Measurements from ENCODE around the gene TARDBP. TPM values are rescaled to one million over a fixed set of nuclear protein-coding genes. Genes with fewer than 3 reads are reported as not detected.

TARDBP gene
- total and polyA plus RNA-seq, 2 experiments from 2014 or later = 204 to 313 TPM

DNA sequence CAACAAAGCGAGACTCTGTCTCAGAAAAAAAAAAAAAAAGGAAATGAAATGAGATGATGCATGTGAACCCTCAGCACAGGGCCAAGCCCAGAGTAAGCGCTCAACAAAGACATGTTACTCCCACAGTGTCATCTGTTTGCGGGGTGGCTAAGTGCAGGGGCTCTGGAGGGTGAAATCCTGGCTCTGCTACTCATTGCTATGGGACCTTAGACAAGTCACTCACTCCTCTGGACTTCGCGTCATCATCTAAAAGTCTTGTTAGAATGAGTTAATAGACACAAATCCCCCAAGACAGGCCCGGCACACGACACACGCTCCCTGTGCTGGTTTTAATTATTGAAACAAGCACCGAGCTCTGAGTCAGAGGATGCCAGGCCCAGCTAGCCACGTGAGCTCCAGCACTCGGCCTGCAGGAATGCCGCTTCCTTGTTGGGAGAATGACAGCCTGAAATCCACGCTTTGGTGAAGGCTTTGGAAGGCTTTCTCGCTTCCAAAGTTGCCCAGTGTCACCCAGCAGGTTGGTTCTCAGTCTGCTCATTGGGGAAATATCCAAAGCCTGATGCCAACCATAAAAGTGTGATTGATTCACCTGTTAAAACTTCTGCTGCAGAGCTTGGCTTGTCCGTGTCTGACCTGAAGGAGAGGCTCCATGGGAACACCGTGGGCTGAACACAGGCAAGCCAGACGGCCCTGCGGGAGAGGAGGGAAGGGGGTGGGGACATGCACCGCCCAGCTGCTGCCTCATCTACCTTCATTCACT lies 36.7 kb upstream of the TARDBP start:
- Mint-ChIP-seq H3K4me3 (no peak overlapping the region), H3K27ac (no peak overlapping the region), H3K36me3 (ENCODE audit: low read depth) (peaks cover 3% of the 10 kb centered on the region; the same call in 1 of the 3 replicates), H3K27me3 (ENCODE audit: insufficient read depth, low read depth, poor library complexity) (peaks cover 8% of the 10 kb centered on the region), H3K4me1 (peaks cover 20% of the 10 kb centered on the region), H3K9me3 (peaks cover 4% of the 10 kb centered on the region; the same call in 1 of the 3 replicates)
- no peak overlapping the region for H3K4me2 ChIP-seq
- no peaks in the 10 kb centered on the region for H4K20me1 ChIP-seq (replicated peaks; ENCODE audit: insufficient read depth)
- DNase-seq (ENCODE audit: low spot score) = no peak
- H3K79me2 ChIP-seq (replicated peaks; ENCODE audit: insufficient read depth) = no peaks in the 10 kb centered on the region
- peaks cover 11% of the 10 kb centered on the region for H3F3A ChIP-seq (replicated peaks; ENCODE audit: low read depth)
- no peak overlapping the region for H3K27ac ChIP-seq (ENCODE audit: low read depth)
- H3K4me1 ChIP-seq (ENCODE audit: insufficient read depth) = peaks cover 13% of the 10 kb centered on the region
- H3K4me3 ChIP-seq = no peak overlapping the region
- no peaks in the 10 kb centered on the region for H3K36me3 ChIP-seq (ENCODE audit: insufficient read depth)
- no peak for ATAC-seq
- peak overlapping the region; percentile 72; the same call in 1 of the 2 replicates for H2AFZ ChIP-seq
- H3K9me2 ChIP-seq (ENCODE audit: insufficient read depth) = no peaks in the 10 kb centered on the region
- TF ChIP-seq, protein P1, sequence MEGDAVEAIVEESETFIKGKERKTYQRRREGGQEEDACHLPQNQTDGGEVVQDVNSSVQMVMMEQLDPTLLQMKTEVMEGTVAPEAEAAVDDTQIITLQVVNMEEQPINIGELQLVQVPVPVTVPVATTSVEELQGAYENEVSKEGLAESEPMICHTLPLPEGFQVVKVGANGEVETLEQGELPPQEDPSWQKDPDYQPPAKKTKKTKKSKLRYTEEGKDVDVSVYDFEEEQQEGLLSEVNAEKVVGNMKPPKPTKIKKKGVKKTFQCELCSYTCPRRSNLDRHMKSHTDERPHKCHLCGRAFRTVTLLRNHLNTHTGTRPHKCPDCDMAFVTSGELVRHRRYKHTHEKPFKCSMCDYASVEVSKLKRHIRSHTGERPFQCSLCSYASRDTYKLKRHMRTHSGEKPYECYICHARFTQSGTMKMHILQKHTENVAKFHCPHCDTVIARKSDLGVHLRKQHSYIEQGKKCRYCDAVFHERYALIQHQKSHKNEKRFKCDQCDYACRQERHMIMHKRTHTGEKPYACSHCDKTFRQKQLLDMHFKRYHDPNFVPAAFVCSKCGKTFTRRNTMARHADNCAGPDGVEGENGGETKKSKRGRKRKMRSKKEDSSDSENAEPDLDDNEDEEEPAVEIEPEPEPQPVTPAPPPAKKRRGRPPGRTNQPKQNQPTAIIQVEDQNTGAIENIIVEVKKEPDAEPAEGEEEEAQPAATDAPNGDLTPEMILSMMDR (conservative IDR thresholded peaks at IDR 0.05; ENCODE audit: low read depth in 2 of 2) = no peak
- H3K27me3 ChIP-seq (ENCODE audit: insufficient read depth) = no peaks in the 10 kb centered on the region

DNA sequence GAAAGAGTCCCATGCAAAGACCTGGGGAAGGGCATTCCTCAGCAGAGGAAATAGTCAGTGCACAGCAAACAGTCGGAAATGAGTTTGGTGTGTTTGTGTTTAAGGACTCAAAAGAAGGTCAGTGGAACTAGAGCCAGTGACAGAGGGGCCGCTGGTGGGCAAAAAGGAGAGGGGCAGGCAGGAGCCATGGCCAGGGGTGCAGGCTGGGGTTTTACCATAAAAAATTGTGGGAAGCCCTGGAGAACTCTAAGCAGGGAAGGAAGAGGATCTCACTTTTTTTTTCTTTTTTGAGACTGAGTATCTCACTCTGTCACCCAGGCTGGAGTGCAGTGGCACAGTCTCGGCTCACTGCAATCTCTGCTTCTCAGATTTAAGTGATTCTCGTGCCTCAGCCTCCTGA lies 33.7 kb upstream of the TARDBP start:
- no peak for ATAC-seq
- Histone ChIP-seq H3K27me3 (ENCODE audit: insufficient read depth) (no peaks in the 10 kb centered on the region), H3K79me2 (replicated peaks; ENCODE audit: insufficient read depth) (no peaks in the 10 kb centered on the region), H3K36me3 (ENCODE audit: insufficient read depth) (no peaks in the 10 kb centered on the region), H2AFZ (peak overlapping the region; percentile 4; the same call in 1 of the 2 replicates), H3K4me2 (no peak overlapping the region; the same call in 1 of the 2 replicates), H3K4me3 (no peak overlapping the region), H3K9me2 (ENCODE audit: insufficient read depth) (no peaks in the 10 kb centered on the region), H3K4me1 (ENCODE audit: insufficient read depth) (peaks cover 27% of the 10 kb centered on the region), H3K27ac (ENCODE audit: low read depth) (no peak overlapping the region), H3F3A (replicated peaks; ENCODE audit: low read depth) (peaks cover 13% of the 10 kb centered on the region), H4K20me1 (replicated peaks; ENCODE audit: insufficient read depth) (no peaks in the 10 kb centered on the region)
- no peak for DNase-seq (ENCODE audit: low spot score)
- Mint-ChIP-seq H3K9me3 (peaks cover 4% of the 10 kb centered on the region; the same call in 1 of the 3 replicates), H3K27ac (peak overlapping the region; percentile 74; the same call in 1 of the 2 replicates), H3K4me3 (no peak overlapping the region; the same call in 2 of the 3 replicates), H3K36me3 (ENCODE audit: low read depth) (peaks cover 3% of the 10 kb centered on the region; the same call in 1 of the 3 replicates), H3K4me1 (peaks cover 38% of the 10 kb centered on the region), H3K27me3 (ENCODE audit: insufficient read depth, low read depth, poor library complexity) (peaks cover 15% of the 10 kb centered on the region)
- TF ChIP-seq EZH2phosphoT487 (IDR thresholded peaks at IDR 0.05; ENCODE audit: unreplicated experiment) (no peak), ETS1 (IDR thresholded peaks at IDR 0.05) (no peak), STAT1 (IDR thresholded peaks at IDR 0.05; ENCODE audit: unreplicated experiment) (no peak), CREB1 (CRISPR knock-in tag; IDR thresholded peaks at IDR 0.05; ENCODE audit: low read depth) (no peak), POLR2AphosphoS5 (IDR thresholded peaks at IDR 0.05; ENCODE audit: low read depth) (no peak), ZNF114 (CRISPR knock-in tag; IDR thresholded peaks at IDR 0.05) (no peak), ZNF331 (CRISPR knock-in tag; IDR thresholded peaks at IDR 0.05; ENCODE audit: low read depth) (no peak), NANOG (IDR thresholded peaks at IDR 0.05; ENCODE audit: borderline replicate concordance) (no peak)
- TF ChIP-seq, protein P2, sequence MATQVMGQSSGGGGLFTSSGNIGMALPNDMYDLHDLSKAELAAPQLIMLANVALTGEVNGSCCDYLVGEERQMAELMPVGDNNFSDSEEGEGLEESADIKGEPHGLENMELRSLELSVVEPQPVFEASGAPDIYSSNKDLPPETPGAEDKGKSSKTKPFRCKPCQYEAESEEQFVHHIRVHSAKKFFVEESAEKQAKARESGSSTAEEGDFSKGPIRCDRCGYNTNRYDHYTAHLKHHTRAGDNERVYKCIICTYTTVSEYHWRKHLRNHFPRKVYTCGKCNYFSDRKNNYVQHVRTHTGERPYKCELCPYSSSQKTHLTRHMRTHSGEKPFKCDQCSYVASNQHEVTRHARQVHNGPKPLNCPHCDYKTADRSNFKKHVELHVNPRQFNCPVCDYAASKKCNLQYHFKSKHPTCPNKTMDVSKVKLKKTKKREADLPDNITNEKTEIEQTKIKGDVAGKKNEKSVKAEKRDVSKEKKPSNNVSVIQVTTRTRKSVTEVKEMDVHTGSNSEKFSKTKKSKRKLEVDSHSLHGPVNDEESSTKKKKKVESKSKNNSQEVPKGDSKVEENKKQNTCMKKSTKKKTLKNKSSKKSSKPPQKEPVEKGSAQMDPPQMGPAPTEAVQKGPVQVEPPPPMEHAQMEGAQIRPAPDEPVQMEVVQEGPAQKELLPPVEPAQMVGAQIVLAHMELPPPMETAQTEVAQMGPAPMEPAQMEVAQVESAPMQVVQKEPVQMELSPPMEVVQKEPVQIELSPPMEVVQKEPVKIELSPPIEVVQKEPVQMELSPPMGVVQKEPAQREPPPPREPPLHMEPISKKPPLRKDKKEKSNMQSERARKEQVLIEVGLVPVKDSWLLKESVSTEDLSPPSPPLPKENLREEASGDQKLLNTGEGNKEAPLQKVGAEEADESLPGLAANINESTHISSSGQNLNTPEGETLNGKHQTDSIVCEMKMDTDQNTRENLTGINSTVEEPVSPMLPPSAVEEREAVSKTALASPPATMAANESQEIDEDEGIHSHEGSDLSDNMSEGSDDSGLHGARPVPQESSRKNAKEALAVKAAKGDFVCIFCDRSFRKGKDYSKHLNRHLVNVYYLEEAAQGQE (IDR thresholded peaks at IDR 0.05; ENCODE audit: unreplicated experiment) = no peak
